Colonic mucosa (tissue), 4 donors: Measurements from ENCODE around the gene KIR2DL3. TPM values are rescaled to one million over a fixed set of nuclear protein-coding genes. Genes with fewer than 3 reads are reported as not detected.
"Not testable (repeated sequence)": the region's sequence is repeated elsewhere in the genome, so short reads cannot be mapped to it uniquely, and the experiment has no call there.

Source experiments
- DNase-seq: peaks from one replicate; pipeline ENCODE4 v3.0.0-alpha.2; 2020
- H3K27ac ChIP-seq: fragments of 200-600 bp; one replicate; pipeline ENCODE4 v1.8.0; 2021
- H3K27me3 ChIP-seq: fragments of 200-600 bp; one replicate; pipeline ENCODE4 v1.8.0; 2021
- H3K36me3 ChIP-seq: fragments of 200-600 bp; one replicate; pipeline ENCODE4 v1.8.0; 2021
- H3K4me1 ChIP-seq: fragments of 200-600 bp; one replicate; pipeline ENCODE4 v1.8.0; 2021; ENCODE audit warnings: mild to moderate bottlenecking
- H3K4me3 ChIP-seq: fragments of 200-600 bp; one replicate; pipeline ENCODE4 v1.8.0; 2021
- H3K9ac ChIP-seq, 2 donors: one replicate each; pipeline ENCODE4 v1.7.0; 2013; ENCODE audit warnings: control low read depth in 2 of 2, low read depth in 2 of 2, low read length in 2 of 2
- H3K9me3 ChIP-seq: fragments of 200-600 bp; one replicate; pipeline ENCODE4 v1.8.0; 2021
- intact Hi-C: fragments of 100-400 bp; cut with DNase I; formaldehyde crosslinking; loops from one replicate; pipeline ENCODE4 v1.14.1; 2022
- total RNA-seq, 2 donors: library from RNA; stranded (reverse); fragmentation: NEBNext Ultra II Directional in 1 of 2; extraction: Animal tissue kit (Norgen Biotek cat#: 25700) in 1 of 2; gene quantifications; one replicate each; pipeline ENCODE4 v1.2.1, GENCODE V29; 2021
- TF ChIP-seq, protein P1 (sequence below): fragments of 200-600 bp; IDR thresholded peaks from one replicate; pipeline ENCODE4 v1.8.0; 2022; ENCODE audit warnings: antibody characterized with exemption, mild to moderate bottlenecking
- donor health status: healthy.
- donor health status: DM: no; HTN: no; CAD: no.
- donor health status: DM: no; HTN: no; CAD: no.

The KIR2DL3 gene
- total RNA-seq, 2 donors from 2014 or later = not detected

DNA sequence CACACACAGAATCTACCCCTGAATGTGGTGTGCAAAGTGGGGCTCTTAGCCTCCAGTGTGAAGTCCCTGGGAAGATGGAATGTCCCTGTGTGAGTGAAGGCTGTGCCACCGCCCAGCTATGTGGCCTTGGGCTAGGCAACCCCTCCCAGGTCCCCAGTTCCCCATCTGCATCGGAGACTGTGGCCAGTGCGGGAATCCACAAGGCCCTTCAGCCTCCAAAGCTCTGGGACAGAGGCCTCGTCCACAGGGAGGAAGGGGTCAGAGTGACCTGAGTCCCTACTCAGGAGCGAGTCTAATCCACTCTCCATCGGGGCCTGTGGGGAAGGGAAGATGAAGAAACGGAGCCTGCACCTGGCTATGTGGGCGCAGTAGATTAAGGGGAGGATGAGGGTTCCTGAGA lies 33.4 kb upstream of the KIR2DL3 start:
- no peak overlapping the region for H3K9ac ChIP-seq
- H3K36me3 ChIP-seq = no peaks in the 10 kb centered on the region
- no peaks in the 10 kb centered on the region for H3K4me1 ChIP-seq
- no peaks in the 10 kb centered on the region for H3K27me3 ChIP-seq
- H3K4me3 ChIP-seq = no peak overlapping the region
- intact Hi-C loops = no loop called here
- H3K27ac ChIP-seq = no peak overlapping the region
- TF ChIP-seq, protein P1, sequence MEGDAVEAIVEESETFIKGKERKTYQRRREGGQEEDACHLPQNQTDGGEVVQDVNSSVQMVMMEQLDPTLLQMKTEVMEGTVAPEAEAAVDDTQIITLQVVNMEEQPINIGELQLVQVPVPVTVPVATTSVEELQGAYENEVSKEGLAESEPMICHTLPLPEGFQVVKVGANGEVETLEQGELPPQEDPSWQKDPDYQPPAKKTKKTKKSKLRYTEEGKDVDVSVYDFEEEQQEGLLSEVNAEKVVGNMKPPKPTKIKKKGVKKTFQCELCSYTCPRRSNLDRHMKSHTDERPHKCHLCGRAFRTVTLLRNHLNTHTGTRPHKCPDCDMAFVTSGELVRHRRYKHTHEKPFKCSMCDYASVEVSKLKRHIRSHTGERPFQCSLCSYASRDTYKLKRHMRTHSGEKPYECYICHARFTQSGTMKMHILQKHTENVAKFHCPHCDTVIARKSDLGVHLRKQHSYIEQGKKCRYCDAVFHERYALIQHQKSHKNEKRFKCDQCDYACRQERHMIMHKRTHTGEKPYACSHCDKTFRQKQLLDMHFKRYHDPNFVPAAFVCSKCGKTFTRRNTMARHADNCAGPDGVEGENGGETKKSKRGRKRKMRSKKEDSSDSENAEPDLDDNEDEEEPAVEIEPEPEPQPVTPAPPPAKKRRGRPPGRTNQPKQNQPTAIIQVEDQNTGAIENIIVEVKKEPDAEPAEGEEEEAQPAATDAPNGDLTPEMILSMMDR = no peak
- DNase-seq = no peak
- no peaks in the 10 kb centered on the region for H3K9me3 ChIP-seq

DNA sequence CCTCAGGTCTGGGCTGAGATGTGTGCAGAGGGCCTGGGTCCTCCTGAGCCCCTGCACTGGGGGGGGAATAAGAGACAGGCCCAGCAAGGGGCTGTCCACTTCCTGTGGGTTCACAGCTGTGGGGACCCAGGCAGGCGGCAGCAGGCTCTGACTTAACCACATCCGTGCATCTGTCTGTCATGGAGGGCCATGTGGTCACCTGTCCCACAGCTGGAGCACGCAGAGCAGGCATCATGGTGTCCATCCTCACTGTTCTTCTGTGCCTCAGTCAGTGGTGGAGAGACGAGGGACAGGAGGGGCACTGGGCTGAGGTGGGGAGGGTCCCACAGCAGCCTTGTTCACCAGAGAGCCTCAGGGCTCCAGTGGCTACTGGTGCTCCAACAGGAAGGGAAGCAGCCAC lies 30.4 kb upstream of the KIR2DL3 start:
- Histone ChIP-seq H3K9ac (no peak overlapping the region), H3K9me3 (no peaks in the 10 kb centered on the region), H3K36me3 (no peaks in the 10 kb centered on the region), H3K4me3 (no peak overlapping the region), H3K27ac (no peak overlapping the region), H3K4me1 (no peaks in the 10 kb centered on the region), H3K27me3 (no peaks in the 10 kb centered on the region)
- no peak for DNase-seq
- TF ChIP-seq, protein P1 = no peak
- intact Hi-C loops = no loop called here

DNA sequence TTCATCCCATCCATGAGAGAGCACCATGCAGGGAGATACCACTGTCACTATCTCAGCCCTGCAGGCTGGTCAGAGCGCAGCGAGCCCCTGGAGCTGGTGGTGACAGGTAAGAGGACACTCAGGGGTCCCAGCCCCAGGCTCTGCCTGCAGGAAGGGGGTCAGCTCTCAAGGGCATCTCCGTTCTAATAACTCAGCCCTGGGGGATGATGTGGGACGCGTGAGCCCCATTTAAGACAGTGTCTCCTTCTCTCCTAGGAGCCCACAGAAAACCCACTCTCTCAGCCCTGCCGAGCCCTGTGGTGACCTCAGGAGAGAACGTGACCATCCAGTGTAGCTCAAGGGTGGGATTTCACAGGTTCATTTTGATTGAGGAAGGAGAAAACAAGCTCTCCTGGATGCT lies 29.5 kb upstream of the KIR2DL3 start:
- intact Hi-C loops = no loop called here
- no peak overlapping the region for H3K27ac ChIP-seq
- no peaks in the 10 kb centered on the region for H3K9me3 ChIP-seq
- TF ChIP-seq, protein P1 = no peak
- no peaks in the 10 kb centered on the region for H3K27me3 ChIP-seq
- no peaks in the 10 kb centered on the region for H3K4me1 ChIP-seq
- no peak overlapping the region for H3K4me3 ChIP-seq
- no peak overlapping the region for H3K9ac ChIP-seq
- no peaks in the 10 kb centered on the region for H3K36me3 ChIP-seq
- DNase-seq = no peak

GRCh38 chr19:54709212-54709948 lies 28.9 kb upstream of the KIR2DL3 start:
- H3K9me3 ChIP-seq = no peaks in the 10 kb centered on the region
- intact Hi-C loops = no loop called here
- H3K27ac ChIP-seq = no peak overlapping the region
- no peaks in the 10 kb centered on the region for H3K4me1 ChIP-seq
- no peaks in the 10 kb centered on the region for H3K36me3 ChIP-seq
- no peak overlapping the region for H3K9ac ChIP-seq
- TF ChIP-seq, protein P1 = no peak
- no peaks in the 10 kb centered on the region for H3K27me3 ChIP-seq
- H3K4me3 ChIP-seq = no peak overlapping the region
- no peak for DNase-seq

DNA sequence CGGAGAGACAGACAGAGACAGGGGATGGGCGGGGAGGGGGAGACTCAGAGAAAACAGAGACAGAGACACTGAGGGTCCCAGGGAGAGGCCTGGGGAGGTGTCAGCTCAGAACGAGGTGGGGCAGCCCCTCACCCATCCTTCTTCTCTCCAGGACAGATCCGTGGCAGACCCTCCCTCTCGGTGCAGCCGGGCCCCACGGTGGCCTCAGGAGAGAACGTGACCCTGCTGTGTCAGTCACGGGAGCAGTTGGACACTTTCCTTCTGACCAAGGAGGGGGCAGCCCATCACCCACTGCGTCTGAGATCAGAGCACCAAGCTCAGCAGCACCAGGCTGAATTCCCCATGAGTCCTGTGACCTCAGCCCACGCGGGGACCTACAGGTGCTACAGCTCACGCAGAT lies 28.4 kb upstream of the KIR2DL3 start:
- H3K4me1 ChIP-seq, DNase-seq, H3K36me3 ChIP-seq, H3K4me3 ChIP-seq, H3K27me3 ChIP-seq, intact Hi-C loops, H3K27ac ChIP-seq, H3K9ac ChIP-seq, H3K9me3 ChIP-seq: not testable (repeated sequence)

DNA sequence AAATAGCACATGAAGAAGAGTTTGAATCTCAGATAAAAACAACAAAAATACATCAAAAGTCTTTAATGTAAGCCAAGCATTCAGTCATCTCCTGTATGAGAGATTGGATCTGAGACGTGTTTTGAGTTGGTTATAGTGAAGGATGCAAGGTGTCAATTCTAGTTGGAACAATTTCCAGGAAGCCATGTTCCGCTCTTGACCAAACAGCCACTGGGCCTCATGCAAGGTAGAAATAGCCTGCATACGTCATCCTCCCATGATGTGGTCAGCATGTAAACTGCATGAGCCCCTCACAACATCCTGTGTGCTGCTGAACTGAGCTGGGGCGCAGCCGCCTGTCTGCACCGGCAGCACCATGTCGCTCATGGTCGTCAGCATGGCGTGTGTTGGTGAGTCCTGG lies 14.2 kb upstream of the KIR2DL3 start, which contains the start of gene KIR3DL3:
Gene KIR3DL3, plus strand, starts transcription at position 301 of the 400 bp plus-strand sequence. Its CDS starts 55 bp downstream, at position 356.
- H3K9me3 ChIP-seq = no peaks in the 10 kb centered on the region
- H3K4me1 ChIP-seq = no peaks in the 10 kb centered on the region
- H3K9ac ChIP-seq = no peak within 1 kb of the TSS
- H3K36me3 ChIP-seq = no peaks in the 10 kb centered on the region
- no peak for DNase-seq
- H3K4me3 ChIP-seq = no peak within 1 kb of the TSS
- TF ChIP-seq, protein P1 = no peak
- no peak within 1 kb of the TSS for H3K27ac ChIP-seq
- no peaks in the 10 kb centered on the region for H3K27me3 ChIP-seq
- intact Hi-C loops = no loop called here
